Measurements from ENCODE around the gene XYLT1.

DNA sequence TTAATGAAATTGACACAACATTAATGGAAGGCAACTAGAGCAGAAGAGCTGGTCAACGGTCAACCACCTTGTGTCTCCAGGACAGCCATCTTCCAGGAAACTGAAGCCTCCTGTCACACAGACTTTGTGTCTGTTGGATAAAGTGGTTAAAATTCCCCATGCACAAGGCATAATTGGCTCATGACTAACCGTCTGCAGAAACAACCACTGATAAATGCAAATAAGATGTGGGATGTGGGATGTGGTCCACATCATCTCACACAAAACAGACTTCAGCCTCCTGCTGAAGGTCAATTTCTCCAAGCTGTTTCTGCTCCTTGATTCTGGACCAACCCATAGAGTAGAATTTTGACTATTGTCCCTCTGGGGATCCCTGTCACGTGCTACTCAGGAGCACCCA is 26.9 kb upstream of the XYLT1 start:
- TF ChIP-seq, protein P1, sequence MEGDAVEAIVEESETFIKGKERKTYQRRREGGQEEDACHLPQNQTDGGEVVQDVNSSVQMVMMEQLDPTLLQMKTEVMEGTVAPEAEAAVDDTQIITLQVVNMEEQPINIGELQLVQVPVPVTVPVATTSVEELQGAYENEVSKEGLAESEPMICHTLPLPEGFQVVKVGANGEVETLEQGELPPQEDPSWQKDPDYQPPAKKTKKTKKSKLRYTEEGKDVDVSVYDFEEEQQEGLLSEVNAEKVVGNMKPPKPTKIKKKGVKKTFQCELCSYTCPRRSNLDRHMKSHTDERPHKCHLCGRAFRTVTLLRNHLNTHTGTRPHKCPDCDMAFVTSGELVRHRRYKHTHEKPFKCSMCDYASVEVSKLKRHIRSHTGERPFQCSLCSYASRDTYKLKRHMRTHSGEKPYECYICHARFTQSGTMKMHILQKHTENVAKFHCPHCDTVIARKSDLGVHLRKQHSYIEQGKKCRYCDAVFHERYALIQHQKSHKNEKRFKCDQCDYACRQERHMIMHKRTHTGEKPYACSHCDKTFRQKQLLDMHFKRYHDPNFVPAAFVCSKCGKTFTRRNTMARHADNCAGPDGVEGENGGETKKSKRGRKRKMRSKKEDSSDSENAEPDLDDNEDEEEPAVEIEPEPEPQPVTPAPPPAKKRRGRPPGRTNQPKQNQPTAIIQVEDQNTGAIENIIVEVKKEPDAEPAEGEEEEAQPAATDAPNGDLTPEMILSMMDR (conservative IDR thresholded peaks at IDR 0.05), result no peak
- TF ChIP-seq EZH2 (IDR thresholded peaks at IDR 0.05; ENCODE audit: low read depth), result no peak

Data from PC-9 (cell line).